Measurements from ENCODE around the gene DCAF8.

DNA sequence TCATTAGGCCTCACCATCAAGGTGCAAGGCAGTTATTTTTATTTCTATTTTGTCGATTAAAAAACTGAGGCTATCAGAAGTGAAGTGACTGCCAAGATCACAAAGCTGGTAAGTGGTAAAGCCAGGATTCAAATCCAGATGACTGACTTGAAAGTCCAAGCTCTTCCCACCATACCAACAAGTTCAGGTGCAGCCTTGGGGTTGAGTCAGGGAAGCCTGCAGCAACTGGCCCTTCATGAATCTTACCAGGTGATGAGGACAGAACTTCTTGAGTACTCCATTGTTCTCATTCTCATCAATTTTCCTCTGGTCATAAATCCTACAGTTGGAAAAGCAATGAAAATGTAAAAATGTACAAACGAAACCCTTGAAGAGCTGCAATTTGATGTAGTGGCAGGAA lies 37.0 kb downstream of the DCAF8 start:
- TF ChIP-seq, protein P1, sequence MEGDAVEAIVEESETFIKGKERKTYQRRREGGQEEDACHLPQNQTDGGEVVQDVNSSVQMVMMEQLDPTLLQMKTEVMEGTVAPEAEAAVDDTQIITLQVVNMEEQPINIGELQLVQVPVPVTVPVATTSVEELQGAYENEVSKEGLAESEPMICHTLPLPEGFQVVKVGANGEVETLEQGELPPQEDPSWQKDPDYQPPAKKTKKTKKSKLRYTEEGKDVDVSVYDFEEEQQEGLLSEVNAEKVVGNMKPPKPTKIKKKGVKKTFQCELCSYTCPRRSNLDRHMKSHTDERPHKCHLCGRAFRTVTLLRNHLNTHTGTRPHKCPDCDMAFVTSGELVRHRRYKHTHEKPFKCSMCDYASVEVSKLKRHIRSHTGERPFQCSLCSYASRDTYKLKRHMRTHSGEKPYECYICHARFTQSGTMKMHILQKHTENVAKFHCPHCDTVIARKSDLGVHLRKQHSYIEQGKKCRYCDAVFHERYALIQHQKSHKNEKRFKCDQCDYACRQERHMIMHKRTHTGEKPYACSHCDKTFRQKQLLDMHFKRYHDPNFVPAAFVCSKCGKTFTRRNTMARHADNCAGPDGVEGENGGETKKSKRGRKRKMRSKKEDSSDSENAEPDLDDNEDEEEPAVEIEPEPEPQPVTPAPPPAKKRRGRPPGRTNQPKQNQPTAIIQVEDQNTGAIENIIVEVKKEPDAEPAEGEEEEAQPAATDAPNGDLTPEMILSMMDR (IDR thresholded peaks at IDR 0.05 in 2 of 3, conservative IDR thresholded peaks at IDR 0.05 in 1 of 3; ENCODE audit: borderline replicate concordance in 1 of 3, insufficient read depth in 1 of 3, low read depth in 2 of 3, low read length in 2 of 3), result no peak
- TF ChIP-seq POLR2AphosphoS5 (IDR thresholded peaks at IDR 0.05; ENCODE audit: low read depth, low read length) (no peak), EZH2 (IDR thresholded peaks at IDR 0.05) (no peak), POLR2A (IDR thresholded peaks at IDR 0.05; ENCODE audit: borderline replicate concordance, extremely low read depth, insufficient read depth, insufficient read length) (no peak)
- TF ChIP-seq, protein P2, sequence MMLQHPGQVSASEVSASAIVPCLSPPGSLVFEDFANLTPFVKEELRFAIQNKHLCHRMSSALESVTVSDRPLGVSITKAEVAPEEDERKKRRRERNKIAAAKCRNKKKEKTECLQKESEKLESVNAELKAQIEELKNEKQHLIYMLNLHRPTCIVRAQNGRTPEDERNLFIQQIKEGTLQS (IDR thresholded peaks at IDR 0.05), result no peak
- TF ChIP-seq, protein P3, sequence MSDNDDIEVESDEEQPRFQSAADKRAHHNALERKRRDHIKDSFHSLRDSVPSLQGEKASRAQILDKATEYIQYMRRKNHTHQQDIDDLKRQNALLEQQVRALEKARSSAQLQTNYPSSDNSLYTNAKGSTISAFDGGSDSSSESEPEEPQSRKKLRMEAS (IDR thresholded peaks at IDR 0.05), result no peak
